OCI-M2 (cell line): ENCODE measurements around the gene DLX3.
"Not testable (repeated sequence)": the region's sequence is repeated elsewhere in the genome, so short reads cannot be mapped to it uniquely, and the experiment has no call there.

Experiments
- DNase-seq: peaks from one replicate; lab custom pipeline; 2025; ENCODE audit not compliant: unreplicated experiment; lab: John Stamatoyannopoulos, UW

Gene DLX3

DNA sequence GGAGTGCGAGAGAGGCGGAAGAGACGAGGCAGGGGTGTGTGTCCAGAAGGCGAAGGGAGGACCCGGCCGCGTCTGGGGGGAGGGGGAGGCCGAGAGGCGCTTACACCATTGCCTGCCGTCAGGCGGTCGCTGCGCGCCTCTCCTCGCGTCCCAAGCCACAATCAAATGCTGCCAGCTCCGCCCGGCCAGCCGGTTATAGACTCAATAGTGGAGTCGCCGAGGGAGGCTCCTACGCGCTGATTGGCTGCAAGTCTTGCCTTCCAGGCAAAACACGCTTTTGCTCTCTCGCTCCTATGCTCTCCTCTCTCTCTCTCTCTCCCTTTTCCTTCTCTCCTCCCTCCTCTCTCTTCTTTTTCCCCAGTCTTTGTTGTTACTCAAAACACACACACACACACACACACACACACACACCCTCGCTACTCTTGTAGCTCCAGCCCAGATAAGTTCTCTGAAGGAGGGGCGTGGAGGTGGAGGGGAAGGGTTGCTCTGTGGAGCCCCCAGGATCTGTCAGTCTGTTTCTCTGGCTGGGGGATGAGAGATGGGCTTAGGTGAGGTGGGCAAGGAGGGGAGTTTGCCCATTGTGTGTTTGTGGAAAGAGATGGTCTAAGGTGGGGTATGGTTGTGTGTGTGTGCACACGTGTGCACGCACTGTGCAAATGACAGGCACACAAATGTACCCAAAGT lies at the start of gene DLX3:
Gene DLX3 (minus strand): TSS at position 170 of the 684 bp plus-strand sequence. CDS start 226 bp downstream, outside the sequence.
- DNase-seq, result no peak

DNA sequence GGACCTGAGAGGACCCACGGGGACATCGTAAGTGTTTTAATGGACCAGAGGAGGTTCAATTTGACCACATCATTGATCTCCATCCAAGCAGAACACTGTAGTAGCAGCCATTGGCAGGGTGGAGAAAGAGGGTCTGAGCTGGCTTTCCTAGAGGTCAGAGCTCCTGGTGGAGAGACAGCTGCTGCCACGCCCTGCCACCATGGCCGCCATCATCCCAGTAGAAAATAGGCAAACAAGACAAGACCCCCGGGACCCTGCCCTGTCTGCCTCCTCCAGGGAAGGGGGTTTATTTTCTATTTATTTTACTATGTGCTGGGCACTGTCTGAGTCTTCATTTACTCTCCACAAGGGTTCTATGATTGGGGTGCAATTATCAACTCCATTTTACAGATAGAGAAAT lies 49.5 kb upstream of the DLX3 start:
- no peak for DNase-seq

DNA sequence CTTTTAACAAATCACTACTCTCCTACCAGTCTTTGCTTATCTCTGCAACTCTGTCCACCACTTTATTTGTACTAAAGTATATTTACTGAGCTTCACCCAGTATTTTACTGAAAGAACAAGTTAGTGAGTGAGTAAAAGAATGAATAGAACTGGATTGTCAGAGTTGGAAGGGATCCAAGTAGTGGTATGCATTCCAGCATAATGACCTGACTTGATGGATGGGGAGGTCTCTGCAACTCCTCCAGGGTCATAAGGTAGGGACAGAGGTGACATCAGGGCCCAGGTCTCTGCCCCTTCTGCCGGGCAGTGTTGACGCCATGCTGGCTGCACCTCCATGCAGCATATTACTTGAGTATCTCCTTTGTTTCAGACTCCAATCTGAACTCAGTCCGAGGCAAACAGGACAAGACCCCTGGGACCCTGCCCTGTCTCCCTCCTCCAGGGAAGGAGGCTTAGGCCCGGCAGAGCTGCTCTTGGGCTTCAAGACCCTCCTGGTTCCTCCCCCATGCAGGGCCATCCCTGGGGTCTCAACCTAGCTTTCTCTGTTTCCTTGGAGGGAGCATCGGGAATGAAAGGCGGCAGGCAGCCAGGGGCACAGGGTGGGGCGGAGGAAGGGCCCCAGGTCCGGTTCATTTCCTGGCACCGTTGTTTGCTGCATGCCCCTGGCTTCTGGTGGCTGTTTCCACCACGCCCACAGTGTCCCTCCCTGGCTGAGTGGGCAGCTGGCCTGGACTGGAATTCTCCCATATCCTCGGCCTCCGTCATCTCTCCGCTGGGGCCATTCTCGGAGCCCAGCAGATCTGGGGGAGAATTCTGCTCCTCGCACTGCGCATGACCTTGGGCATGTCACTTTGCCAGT lies 48.5 kb upstream of the DLX3 start:
- no peak for DNase-seq

DNA sequence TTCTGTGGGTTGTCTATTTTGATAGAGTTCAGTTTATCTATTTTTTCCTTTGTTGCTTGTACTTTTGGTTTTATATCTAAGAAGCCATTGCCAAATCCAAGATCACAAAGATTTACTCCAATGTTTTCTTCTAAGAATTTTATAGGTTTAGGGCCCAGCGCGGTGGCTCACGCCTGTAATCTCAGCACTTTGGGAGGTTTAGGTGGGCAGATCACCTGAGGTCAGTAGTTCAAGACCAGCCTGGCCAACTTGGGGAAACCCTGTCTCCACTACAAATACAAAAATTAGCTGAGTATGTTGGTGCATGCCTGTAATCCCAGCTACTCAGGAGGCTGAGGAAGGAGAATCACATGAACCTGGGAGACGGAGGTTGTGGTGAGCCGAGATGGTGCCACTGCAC lies 47.2 kb upstream of the DLX3 start:
- DNase-seq, result no peak

- not testable (repeated sequence) for DNase-seq
These were observed 45.5 kb upstream of the DLX3 start for GRCh38 chr17:50040496-50040895.

GRCh38 chr17:50039058-50039457 lies 44.0 kb upstream of the DLX3 start:
- DNase-seq, result no peak

- DNase-seq, result no peak
These were observed 42.5 kb upstream of the DLX3 start for GRCh38 chr17:50037321-50038107.

GRCh38 chr17:50036455-50037261 lies 41.6 kb upstream of the DLX3 start:
- no peak for DNase-seq

GRCh38 chr17:50035945-50036344 lies 40.9 kb upstream of the DLX3 start:
- DNase-seq, result no peak

- DNase-seq, result no peak
These were observed 40.4 kb upstream of the DLX3 start for GRCh38 chr17:50035421-50035879.

- DNase-seq, result no peak
These were observed 39.7 kb upstream of the DLX3 start for GRCh38 chr17:50034498-50035364.

DNA sequence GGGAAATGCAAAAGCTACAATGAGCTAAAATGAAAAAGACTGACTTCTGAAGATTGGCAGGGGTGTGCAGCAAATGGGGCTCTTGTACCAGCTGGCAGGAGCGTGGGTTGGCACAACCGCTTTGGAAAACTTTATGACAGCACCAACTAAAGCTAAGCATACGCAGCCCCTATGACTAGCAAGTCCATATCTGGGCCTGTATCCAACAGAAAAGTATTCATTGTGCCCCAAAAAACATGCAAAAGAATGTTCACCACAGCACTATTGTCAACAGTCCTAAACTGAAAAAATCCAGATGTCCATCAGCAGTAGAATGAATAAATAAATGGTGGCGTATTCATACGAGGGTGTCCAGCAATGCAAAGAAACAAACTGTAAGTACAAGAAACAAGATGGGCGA lies 38.3 kb upstream of the DLX3 start:
- no peak for DNase-seq

- no peak for DNase-seq
These were observed 34.2 kb upstream of the DLX3 start for GRCh38 chr17:50029185-50029584.

GRCh38 chr17:50028736-50029120 lies 33.7 kb upstream of the DLX3 start:
- no peak for DNase-seq

- DNase-seq, result no peak
These were observed 33.1 kb upstream of the DLX3 start for GRCh38 chr17:50027881-50028735.

DNA sequence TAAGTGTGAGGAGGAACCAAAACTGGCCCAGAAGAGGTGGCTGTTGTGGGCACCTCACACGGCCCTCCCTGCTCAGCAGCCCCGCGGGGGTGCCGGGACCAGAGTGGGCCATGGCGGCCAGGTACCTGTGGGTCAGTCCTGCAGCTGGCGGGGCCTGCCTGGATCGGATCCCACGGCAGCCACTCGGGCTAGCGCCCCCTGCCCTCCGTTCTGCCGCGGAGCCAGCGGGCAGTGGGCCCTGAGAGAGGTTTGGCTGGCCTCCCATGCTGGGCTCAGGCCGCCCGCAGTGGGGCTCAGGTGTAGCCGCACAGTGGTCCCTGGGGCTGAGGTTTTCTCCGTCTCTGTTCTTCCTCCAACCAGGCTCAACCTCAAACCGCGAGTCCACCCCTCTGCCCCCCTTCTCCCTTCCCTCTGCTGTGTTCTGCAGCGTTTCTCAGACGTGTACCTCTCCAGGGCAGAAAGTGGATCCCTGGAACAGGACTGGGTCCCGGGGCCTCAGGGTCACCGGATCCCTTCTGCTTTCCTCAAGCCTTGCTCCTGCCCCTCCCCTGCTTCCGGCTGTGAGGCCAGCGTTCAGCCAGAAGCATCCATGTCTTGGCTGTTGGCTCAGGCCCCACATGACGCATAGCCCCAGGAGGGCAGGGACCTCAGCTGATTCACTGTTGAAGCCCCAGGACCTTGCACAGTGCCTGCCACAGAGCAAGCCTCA lies 32.3 kb upstream of the DLX3 start:
- DNase-seq, result no peak

GRCh38 chr17:50026837-50027171 lies 31.8 kb upstream of the DLX3 start:
- no peak for DNase-seq

DNA sequence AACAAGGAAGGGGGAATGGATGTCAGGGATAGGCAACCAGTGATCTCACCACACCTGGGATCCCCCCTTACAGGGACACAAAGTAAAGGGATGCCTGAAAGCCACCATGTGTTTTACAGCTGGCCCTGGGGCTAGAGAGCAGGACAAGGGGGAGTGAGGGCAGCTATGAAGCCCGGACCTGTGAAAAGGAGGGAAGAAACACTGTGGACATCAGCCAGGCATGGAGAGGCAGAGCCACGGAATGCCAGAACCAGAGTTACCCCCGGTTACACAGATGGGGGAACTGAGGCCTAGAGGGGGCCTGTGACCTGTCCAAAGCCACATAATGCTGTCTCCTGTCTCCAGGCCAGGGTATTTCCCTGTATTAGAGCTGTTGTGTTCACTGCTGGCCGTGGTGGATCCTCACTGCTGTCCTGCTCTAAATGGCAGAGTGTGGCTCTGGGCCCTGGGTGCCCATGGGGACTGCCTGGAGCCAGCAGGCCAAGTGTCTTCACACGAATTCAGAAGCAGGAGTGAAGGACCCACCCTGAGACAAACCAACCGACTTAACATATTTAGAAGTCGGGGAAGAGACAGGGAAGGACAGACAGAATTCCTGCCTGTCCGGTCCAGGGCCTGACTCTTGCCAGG lies 31.1 kb upstream of the DLX3 start:
- no peak for DNase-seq
